SK-N-MC (cell line): ENCODE data around the gene SPTLC2.

Experiments used
- EZH2 ChIP-seq: fragments of 200-600 bp; sonication (generic); IDR thresholded peaks from one replicate; pipeline ENCODE4 v1.6.1; 2017; ENCODE audit warnings: antibody characterized with exemption
- FOXP2 ChIP-seq: optimal IDR thresholded peaks from 2 replicates; pipeline ENCODE3; 2011; ENCODE audit warnings: mild to moderate bottlenecking, moderate library complexity; ENCODE audit not compliant: insufficient read depth; ENCODE audit errors: extremely low read length, control extremely low read depth
- POLR2AphosphoS5 ChIP-seq: IDR thresholded peaks from 2 replicates; pipeline ENCODE4 v1.6.1; 2012; ENCODE audit warnings: mild to moderate bottlenecking, low read depth, low read length, borderline replicate concordance

DNA sequence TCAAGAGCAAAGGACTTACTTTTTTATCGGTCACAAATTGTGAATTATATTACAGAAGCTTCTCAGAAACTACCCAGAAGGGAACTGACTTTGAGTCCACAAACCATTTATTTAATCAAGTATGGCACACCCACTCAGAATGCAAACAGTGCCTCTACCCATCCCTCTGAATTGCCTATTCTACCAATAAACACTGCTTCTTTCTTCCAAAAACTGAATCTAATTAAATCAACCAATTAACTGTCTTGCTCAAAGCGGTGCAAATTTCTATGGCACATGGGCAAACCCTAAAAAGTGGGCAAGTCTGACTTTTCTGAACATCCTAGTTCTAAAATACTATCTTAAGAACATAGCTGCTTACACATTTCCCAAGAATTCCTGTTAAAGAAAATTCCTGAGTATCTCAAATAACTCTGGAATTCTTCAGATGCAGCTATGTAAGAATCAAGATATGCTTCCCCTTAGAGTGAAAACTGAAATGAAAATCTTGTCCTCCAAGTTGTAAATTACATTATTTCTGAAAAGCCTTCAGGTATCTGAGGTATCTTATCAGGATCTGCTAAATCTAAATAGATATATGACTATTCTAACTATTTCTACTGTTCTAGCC is 4.3 kb downstream of the SPTLC2 start:
- no peak for TF ChIP-seq EZH2
- TF ChIP-seq POLR2AphosphoS5, result no peak
- no peak for TF ChIP-seq FOXP2
